Astrocyte of the cerebellum (primary cell): ENCODE measurements around the gene WNT10A.

Source experiments
- DNase-seq: peaks from one replicate; pipeline ENCODE4 v3.0.0-alpha.2; 2011; ENCODE audit warnings: low read depth
- H3K4me3 ChIP-seq: 2 replicates; pipeline ENCODE4 v1.5.1; 2011; ENCODE audit warnings: mild to moderate bottlenecking, low read depth, low read length, moderate library complexity
- in situ Hi-C: cut with HindIII; loops from 2 replicates; pipeline ENCODE4 v1.10.0; 2017; ENCODE audit warnings: low sequenced_read_pairs
- TF ChIP-seq, protein P1 (sequence below): IDR thresholded peaks from 2 replicates; pipeline ENCODE4 v1.5.1; 2012; ENCODE audit warnings: low read length, low read depth, moderate library complexity, mild to moderate bottlenecking; ENCODE audit errors: missing control alignments

Gene WNT10A

DNA sequence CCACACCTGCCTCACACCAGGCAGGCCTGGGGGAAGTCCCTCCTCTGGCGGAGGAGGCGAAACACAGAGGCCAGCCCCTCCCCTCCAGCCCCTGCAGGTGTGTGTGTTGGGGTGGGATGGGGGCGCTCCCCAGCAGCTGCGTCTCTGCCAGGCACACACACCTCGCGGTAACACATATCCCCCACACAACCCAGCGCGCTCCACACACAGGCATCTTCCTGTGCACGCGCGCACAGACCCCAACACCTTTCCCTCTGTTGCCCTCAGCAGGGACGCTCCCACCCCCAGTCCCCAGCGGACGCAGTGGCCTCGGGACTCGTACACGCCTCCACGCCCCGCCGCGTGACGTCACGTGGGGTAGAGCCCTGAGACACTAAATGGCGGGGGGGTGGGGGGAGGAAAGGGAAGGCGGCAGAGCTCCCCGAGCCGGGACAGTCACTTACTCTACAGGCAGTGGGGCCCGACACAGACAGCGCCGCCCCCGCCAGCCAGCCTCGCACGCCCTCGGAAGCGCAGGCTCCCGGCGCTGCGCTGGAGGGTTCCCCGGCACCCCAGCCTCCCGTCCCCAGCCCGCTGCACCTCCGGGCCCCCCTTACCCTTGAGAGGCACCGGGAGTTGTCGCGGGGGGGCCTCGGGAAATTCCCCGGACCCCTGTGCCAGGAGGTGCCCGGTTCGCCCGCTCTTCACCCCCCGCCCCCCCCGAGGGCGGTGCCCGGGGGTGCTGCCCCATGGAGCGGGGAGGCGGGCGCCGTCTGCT, at the start of gene WNT10A:
Gene WNT10A, plus strand, starts transcription at position 751 of the 757 bp plus-strand sequence. CDS start 144 bp downstream, outside the sequence.
- DNase-seq = no peak
- no peak within 1 kb of the TSS for H3K4me3 ChIP-seq
- TF ChIP-seq, protein P1, sequence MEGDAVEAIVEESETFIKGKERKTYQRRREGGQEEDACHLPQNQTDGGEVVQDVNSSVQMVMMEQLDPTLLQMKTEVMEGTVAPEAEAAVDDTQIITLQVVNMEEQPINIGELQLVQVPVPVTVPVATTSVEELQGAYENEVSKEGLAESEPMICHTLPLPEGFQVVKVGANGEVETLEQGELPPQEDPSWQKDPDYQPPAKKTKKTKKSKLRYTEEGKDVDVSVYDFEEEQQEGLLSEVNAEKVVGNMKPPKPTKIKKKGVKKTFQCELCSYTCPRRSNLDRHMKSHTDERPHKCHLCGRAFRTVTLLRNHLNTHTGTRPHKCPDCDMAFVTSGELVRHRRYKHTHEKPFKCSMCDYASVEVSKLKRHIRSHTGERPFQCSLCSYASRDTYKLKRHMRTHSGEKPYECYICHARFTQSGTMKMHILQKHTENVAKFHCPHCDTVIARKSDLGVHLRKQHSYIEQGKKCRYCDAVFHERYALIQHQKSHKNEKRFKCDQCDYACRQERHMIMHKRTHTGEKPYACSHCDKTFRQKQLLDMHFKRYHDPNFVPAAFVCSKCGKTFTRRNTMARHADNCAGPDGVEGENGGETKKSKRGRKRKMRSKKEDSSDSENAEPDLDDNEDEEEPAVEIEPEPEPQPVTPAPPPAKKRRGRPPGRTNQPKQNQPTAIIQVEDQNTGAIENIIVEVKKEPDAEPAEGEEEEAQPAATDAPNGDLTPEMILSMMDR = no peak
- in situ Hi-C loops = no loop called here

GRCh38 chr2:218831378-218831990, 49.2 kb upstream of the WNT10A start, which contains the start of gene PRKAG3:
PRKAG3 (minus strand) TSS chr2:218831803.
- TF ChIP-seq, protein P1 = no peak
- in situ Hi-C loops = no loop called here
- no peak within 1 kb of the TSS for H3K4me3 ChIP-seq
- DNase-seq = no peak

GRCh38 chr2:218832081-218832480, 48.6 kb upstream of the WNT10A start:
- in situ Hi-C loops = no loop called here
- TF ChIP-seq, protein P1 = no peak

DNA sequence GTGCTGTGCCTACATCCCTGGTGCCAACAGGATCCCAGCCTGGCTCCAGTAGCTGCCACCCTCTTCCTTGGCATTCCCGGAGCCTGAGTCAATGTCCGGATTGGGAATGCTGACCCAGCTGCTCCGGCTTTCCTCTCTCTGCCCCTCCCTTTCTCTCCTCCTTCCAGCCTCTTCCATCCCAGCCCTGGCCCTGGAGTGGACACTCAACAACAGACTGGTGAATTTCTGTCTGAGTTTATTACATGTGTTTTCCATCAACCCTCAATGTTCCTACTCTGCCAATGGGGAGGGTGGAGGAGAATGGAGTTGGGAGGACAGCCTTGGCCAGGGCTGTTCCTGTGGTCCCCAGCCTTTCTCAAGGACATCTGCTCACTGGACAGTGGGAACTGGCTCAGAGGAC, 48.1 kb upstream of the WNT10A start:
- no peak overlapping the region for H3K4me3 ChIP-seq
- no peak for DNase-seq
- TF ChIP-seq, protein P1 = no peak
- in situ Hi-C loops = no loop called here

More at GRCh38 chr2:218832081-218832480, 48.6 kb upstream of the WNT10A start:
- DNase-seq = no peak
- no peak overlapping the region for H3K4me3 ChIP-seq

DNA sequence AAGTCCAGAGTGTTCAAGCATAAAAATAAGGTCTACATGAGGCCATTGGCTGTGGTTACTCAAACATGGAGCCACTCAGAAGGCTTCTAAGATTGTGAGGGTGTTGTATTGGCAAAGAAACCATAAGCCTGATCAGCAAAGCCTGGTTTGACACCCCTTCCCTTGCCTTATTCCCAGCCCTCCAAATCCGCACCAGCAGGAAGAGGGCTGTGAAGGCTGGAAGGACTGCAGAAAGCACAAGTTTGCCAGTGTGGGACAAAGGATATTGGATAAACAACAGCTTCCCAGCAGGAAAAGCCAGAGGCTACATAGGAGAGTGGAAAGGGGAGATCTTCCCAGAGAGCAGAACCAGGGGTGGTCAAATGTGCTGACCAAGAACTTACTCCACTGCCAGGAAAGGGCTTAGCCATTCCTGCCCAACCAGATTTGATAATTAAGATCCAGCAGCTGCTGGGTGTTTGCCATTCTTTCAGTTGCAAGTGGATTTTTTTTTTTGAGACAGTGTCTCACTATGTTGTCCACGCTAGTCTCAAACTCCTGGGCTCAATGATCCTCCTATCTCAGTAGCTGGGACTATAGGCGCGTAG, 47.5 kb upstream of the WNT10A start:
- TF ChIP-seq, protein P1 = no peak
- no peak for DNase-seq
- in situ Hi-C loops = no loop called here
- no peak overlapping the region for H3K4me3 ChIP-seq

DNA sequence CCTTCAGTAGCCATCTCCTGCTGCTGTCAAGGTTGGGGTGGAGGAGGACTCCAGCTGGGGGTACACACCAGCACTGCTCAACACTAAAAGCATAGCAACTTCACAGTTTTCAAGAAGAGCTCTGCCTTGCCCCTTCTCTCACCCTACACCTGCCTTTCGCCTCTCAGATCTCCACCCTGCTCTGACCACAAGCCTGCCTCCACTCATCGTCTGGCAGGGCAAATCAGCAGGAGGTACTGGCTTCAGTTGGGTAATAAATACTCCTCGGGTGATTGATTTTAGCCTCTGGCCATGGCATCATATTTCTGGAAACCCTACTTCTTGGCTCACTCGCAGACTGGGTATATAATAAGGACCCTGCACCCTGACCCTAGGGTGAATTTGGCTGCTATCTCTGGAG, 46.0 kb upstream of the WNT10A start:
- in situ Hi-C loops = no loop called here
- TF ChIP-seq, protein P1 = no peak
- no peak overlapping the region for H3K4me3 ChIP-seq
- no peak for DNase-seq
